GM12873 (cell line): ENCODE measurements around the gene TMCO6.

Experiments
- TF ChIP-seq, protein P1 (sequence below): IDR thresholded peaks from 2 replicates; pipeline ENCODE4 v1.5.1; 2012; ENCODE audit warnings: low read depth, mild to moderate bottlenecking, moderate library complexity, low read length, control low read depth; ENCODE audit not compliant: insufficient read depth; ENCODE audit errors: missing control alignments

TMCO6 gene

GRCh38 chr5:140600096-140600495, 39.2 kb upstream of the TMCO6 start:
- TF ChIP-seq, protein P1, sequence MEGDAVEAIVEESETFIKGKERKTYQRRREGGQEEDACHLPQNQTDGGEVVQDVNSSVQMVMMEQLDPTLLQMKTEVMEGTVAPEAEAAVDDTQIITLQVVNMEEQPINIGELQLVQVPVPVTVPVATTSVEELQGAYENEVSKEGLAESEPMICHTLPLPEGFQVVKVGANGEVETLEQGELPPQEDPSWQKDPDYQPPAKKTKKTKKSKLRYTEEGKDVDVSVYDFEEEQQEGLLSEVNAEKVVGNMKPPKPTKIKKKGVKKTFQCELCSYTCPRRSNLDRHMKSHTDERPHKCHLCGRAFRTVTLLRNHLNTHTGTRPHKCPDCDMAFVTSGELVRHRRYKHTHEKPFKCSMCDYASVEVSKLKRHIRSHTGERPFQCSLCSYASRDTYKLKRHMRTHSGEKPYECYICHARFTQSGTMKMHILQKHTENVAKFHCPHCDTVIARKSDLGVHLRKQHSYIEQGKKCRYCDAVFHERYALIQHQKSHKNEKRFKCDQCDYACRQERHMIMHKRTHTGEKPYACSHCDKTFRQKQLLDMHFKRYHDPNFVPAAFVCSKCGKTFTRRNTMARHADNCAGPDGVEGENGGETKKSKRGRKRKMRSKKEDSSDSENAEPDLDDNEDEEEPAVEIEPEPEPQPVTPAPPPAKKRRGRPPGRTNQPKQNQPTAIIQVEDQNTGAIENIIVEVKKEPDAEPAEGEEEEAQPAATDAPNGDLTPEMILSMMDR = no peak

- TF ChIP-seq, protein P1 = no peak
Observed at GRCh38 chr5:140602147-140602546, 37.1 kb upstream of the TMCO6 start.

GRCh38 chr5:140603734-140604133, 35.5 kb upstream of the TMCO6 start:
- TF ChIP-seq, protein P1 = no peak

DNA sequence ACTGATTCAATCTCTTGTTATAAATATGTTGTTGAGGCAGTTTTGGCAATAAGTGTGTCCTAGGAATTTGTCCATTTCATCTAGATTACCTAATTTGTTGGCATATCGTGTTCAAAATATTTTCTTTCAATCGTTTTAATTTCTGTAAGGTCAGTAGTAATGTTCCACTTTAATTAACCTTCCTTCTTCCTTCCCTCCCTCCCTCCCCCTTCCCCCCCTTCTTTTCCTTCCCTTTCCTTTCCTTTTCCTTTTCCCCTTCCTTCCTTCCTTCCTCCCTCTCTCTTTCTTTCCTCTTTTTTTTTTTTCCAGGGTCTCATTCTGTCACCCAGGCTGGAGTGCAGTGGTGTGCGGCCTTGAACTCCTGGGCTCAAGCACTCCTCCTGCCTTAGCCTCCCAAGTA, 33.4 kb upstream of the TMCO6 start:
- TF ChIP-seq, protein P1 = no peak

DNA sequence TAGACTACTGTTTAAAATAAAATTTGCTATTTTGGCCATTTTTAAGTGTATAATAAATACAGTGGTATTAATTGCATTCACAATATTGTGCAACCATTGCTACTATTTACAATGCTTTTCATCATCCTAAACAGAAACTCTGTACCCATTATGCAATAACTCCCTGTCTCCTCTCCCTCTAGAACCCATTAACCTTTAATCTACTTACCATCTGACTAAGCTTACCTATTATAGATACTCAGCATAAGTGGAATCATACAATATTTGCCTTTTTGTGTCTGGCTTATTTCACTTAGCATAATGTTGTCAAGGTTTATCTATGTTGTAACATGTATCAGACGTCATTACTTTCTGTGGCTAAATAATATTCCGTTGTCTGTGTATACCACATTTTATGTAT, 32.2 kb upstream of the TMCO6 start:
- TF ChIP-seq, protein P1 = no peak

GRCh38 chr5:140608722-140609121, 30.5 kb upstream of the TMCO6 start:
- TF ChIP-seq, protein P1 = no peak

- TF ChIP-seq, protein P1 = no peak
Observed at GRCh38 chr5:140609126-140609525, 30.1 kb upstream of the TMCO6 start.
